ENCODE data around the gene ZFP28.

ZFP28 gene

GRCh38 chr19:56538761-56539263 lies at the start of gene ZFP28:
TSS of gene ZFP28 (plus strand) at chr19:56538948. CDS start at chr19:56539019, 71 bp downstream.
- intact Hi-C loops (cut with DNase I): loop anchor here (2.0 to 10.0 kb wide), 3 partner anchors 28 to 144 kb away; partner anchors contain the start of genes ZNF470 and ZNF582
- peak in 2 of 10 donors; percentile 65 to 67 for DNase-seq

DNA sequence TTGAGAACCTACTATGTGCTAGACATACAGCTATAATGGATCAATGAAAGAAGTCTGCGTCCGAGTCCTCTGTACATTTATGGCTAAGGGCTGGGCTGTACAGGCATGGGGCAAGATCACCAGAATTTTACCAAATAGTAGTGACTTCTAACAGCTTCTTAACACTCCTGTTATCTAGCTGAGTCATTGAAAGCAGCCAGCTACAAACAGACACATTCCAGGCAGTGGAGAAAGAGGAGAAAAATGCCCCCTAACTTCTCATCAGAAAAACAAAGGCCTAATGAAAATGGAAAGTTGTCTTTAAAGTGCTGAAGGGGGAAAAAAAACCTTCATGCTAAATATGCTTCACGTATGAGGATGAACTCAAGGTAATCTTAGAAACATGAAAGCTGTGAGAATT lies 47.3 kb upstream of the ZFP28 start:
- DNase-seq: no peak
- intact Hi-C loops (cut with DNase I): no loop called here

- DNase-seq: no peak
- intact Hi-C loops (cut with DNase I): no loop called here
These were observed 34.2 kb upstream of the ZFP28 start for GRCh38 chr19:56504581-56504980.

DNA sequence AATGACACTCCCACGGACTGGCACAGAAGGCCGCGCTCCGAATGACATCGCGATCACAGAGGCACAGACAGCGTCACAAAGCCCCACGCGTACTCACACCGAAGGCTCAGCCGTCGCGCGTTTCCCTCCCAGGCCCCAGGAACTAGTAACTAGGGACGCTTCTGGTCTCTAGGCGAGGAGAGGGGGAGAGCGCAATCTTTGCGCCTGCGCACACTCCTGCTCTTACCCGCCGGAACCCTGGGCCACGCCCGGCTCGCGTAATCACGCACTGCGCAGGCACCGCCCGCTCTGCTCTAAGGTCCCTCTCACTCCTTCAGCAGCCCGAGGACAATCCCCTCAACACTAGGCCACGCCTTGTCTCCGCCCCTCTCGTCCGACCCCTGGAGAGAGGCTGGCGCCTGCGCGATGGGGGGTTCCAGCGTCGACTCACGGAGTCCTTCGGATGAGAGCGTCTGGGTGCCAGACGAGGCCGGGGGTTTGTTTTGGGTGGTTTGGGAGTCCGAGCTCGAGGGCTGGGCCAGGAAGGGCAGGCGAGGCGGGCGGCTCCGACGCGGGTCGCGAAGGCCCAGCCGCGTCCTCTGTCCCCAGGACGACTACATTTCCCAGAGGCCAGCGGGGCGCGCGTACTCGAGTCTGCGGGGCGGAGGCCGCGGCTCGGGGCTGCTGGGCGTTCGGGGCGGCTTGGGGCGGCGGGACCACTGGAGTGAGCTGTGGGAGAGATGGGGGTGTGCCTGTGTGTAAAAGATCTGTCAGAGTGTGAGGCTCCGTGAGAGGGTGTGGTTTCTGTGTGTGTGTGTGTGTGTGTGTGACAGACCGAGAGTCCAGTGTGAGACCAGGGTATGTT lies 31.1 kb upstream of the ZFP28 start, which contains the start of gene ZNF471:
Gene ZNF471 (plus strand): TSS at position 410 of the 844 bp plus-strand sequence. CDS start 3,717 bp downstream, outside the sequence.
- intact Hi-C loops (cut with DNase I): loop anchor here (2.0 kb wide), 1 partner anchor 31 kb away; the partner anchor contains the start of gene ZFP28
- peak; percentile 98 to 100 (median 99) for DNase-seq

- DNase-seq: peak in 3 of 10 donors; percentile 7 to 49 (median 13)
- intact Hi-C loops (cut with DNase I): loop anchor here (2.0 kb wide), 1 partner anchor 30 kb away; the partner anchor contains the start of gene ZFP28
These were observed 30.4 kb upstream of the ZFP28 start for GRCh38 chr19:56508290-56508778.

DNA sequence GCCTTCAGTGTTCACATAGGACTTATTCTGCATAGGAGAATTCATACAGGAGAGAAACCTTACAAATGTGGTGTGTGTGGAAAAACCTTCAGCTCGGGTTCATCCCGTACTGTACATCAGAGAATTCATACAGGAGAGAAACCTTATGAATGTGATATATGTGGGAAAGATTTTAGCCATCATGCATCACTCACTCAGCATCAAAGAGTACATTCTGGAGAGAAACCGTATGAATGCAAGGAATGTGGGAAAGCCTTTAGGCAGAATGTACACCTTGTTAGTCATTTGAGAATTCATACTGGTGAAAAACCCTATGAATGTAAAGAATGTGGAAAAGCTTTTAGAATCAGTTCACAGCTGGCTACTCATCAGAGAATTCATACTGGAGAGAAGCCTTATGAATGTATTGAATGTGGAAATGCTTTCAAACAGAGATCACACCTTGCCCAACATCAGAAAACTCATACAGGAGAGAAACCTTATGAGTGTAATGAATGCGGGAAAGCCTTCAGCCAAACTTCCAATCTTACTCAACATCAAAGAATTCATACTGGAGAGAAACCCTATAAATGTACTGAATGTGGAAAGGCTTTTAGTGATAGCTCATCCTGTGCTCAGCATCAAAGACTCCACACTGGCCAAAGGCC lies 13.4 kb upstream of the ZFP28 start:
- no peak for DNase-seq
- intact Hi-C loops (cut with DNase I): no loop called here

GRCh38 chr19:56537442-56537841 lies 1.3 kb upstream of the ZFP28 start:
- intact Hi-C loops (cut with DNase I): loop anchor here (10.0 kb wide), 1 partner anchor 143 kb away; the partner anchor contains the start of gene ZNF582
- DNase-seq: no peak

DNA sequence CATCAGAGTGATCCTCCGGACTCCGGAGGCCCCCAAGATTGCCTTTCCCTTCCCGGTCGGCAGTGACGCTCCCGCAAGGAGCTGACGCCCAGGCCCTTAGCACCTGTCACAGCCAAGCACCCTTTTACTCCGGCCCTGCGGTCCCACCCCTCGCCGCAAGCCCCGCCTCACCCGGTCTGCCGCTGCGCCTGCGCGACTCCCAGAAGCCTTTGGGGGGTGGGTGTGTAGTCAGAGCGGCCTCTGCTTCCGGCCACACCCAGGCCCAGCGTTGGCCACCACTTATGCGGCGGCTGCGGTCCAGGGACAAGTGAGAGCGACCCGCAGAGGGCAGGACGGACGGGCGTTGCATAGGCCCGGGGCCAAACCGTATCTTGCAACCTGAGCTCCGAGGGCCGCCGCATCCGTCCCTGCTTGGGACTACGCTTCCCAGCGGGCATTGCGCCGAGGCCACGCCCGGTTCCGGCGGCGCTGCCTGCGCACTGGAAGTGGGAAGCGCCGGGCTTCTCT lies 441 bp upstream of the ZFP28 start:
- intact Hi-C loops (cut with DNase I): loop anchor here (2.0 to 10.0 kb wide), 3 partner anchors 28 to 144 kb away; partner anchors contain the start of genes ZNF470 and ZNF582
- DNase-seq: peak; percentile 92 to 99 (median 96)

DNA sequence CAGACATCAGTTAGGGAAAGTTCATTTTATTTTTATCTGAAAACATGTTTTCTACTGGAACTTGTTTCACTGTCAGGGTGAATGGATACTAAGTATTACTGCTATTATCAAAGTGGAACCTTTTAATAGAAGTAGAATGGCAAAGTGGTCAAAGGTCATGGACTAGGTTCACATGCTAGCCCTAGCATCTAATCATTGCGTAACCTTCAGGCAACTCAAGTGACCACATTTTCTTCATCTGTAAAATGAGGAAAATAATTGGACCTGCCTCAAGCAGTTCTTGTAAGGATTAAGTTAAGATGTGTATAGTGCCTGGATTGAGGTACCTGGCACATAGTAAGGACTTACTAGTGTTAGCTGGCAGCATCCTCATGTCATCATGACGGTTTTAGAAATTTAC lies 5.0 kb downstream of the ZFP28 start:
- intact Hi-C loops (cut with DNase I): no loop called here
- DNase-seq: no peak

DNA sequence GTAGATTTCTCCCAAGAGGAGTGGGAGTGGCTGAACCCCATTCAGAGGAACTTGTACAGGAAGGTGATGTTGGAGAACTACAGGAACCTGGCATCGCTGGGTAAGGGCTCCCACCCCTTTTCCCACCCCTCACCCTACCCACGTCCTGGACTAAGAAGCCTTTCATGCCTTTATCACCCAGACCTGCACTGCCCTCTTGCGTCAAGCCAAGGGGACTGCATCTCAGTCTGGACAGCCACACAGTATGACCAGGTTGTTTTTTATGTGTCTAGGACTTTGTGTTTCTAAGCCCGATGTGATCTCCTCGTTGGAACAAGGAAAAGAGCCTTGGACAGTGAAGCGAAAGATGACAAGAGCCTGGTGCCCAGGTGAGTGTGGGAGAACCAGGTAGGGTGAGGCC lies 8.8 kb downstream of the ZFP28 start:
- intact Hi-C loops (cut with DNase I): no loop called here
- no peak for DNase-seq

GRCh38 chr19:56554272-56554869 lies 15.6 kb downstream of the ZFP28 start:
- no peak for DNase-seq
- intact Hi-C loops (cut with DNase I): no loop called here

- intact Hi-C loops (cut with DNase I): no loop called here
- no peak for DNase-seq
These were observed 24.0 kb downstream of the ZFP28 start for GRCh38 chr19:56562766-56563165.

DNA sequence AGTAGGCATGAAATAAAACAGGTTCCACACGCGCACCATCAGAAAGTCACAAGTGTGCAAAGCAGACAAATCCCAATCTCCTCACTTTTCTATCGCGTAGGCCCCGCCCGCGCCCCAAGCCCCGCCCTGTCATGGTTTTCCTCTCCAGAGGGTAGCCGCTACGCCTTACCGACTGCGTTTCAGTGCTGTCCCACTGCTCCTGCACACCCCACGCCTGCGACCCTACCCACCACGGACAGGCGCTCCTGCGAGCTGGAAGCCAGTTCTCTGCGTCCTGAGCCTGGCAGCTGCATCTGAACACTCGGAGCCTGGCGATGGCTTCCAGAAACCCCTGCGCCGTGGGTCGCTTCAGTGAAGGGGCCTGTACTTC lies 28.1 kb downstream of the ZFP28 start:
- peak; percentile 37 to 91 (median 60) for DNase-seq

DNA sequence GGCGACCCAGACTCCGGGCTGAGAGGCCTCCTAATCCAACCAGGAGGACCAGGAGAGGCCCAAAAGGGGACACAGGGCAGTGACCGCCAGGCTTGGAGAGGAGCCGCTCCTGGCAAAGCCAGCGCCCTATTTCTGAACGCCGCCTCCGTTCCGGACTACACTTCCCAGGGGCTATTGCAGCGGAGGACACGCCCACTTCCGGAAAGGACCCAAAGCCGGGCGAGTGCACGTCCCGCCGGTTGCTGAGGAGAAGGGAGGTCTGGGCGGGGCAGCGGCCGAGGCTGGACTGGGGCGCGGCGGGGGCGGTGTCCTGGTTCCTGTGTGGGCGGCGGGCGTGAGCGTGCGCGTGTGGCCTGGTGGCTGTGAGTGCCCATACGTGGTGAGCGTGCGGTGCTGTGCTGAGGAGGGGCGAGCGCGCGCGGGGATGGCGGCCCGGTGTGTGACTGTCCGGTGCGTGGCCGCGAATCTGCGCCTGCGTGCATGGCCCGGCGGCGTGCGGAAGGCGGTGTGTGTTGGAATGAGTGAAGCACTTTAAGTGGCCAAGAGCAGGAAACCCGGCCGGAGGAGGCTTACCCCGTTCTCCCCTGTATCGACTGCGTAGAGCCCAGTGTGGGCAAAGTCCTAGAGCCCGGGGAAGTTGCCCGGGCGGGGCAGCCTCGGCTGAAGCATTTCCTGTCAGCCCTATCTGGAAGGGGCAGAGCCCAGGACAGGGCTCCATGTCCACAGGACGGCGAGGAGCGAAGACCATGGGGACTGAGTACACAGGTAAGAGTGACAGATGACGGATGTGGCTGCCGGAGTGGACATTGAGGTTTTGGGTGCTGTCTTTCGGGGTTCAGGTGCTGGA lies 28.7 kb downstream of the ZFP28 start, which contains the start of gene ZNF470:
Gene ZNF470 (plus strand): TSS at position 195 of the 847 bp plus-strand sequence. CDS start 2,844 bp downstream, outside the sequence.
- peak; percentile 87 to 99 (median 94) for DNase-seq
- intact Hi-C loops (cut with DNase I): loop anchor here (1.0 to 2.0 kb wide), 2 partner anchors 28 to 29 kb away; partner anchors contain the start of genes ZFP28 and ZNF71

More for the DNA sequence above, 28.1 kb downstream of the ZFP28 start:
- intact Hi-C loops (cut with DNase I): loop anchor here (1.0 to 2.0 kb wide), 2 partner anchors 28 kb away; partner anchors contain the start of genes ZFP28 and ZNF71

- intact Hi-C loops (cut with DNase I): no loop called here
- DNase-seq: no peak
These were observed 33.8 kb downstream of the ZFP28 start for GRCh38 chr19:56572589-56572988.

DNA sequence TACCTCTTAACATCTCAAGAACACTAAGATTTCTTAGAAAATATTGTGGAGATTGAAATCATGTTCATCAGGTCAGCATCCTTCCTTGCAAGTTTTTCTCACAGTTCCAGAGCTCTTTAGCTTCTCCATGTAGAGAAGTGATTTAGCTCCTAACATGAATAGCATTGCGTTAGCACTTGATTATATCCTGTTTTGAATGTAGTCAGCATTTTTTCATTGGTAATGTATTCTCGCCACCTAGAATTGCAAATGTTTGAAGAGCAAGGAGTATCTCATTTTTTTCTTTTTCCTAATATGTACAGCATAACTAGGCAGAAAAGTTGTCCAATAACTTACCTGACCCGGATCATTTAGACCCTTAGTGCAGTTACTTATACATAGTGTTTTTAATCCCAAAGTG lies 35.2 kb downstream of the ZFP28 start:
- no peak for DNase-seq
- intact Hi-C loops (cut with DNase I): no loop called here

DNA sequence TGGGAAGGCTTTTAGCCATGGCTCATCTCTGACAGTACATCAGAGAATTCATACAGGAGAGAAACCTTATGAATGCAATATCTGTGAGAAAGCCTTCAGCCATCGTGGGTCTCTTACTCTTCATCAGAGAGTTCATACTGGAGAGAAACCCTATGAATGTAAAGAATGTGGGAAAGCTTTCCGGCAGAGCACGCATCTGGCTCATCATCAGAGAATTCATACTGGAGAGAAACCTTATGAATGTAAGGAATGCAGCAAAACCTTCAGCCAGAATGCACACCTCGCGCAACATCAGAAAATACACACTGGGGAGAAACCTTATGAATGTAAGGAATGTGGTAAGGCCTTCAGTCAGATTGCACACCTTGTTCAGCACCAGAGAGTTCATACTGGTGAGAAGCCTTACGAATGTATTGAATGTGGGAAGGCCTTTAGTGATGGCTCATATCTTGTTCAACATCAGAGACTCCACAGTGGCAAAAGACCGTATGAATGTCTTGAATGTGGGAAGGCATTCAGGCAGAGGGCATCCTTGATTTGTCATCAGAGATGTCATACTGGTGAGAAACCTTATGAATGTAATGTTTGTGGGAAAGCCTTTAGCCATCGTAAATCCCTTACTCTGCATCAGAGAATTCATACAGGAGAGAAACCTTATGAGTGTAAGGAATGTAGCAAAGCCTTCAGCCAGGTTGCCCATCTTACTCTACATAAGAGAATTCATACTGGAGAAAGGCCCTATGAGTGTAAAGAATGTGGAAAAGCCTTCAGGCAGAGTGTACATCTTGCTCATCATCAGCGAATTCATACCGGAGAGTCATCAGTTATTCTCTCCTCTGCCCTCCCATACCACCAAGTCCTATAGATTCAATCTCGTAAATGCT lies 39.2 kb downstream of the ZFP28 start:
- DNase-seq: no peak
- intact Hi-C loops (cut with DNase I): no loop called here

DNA sequence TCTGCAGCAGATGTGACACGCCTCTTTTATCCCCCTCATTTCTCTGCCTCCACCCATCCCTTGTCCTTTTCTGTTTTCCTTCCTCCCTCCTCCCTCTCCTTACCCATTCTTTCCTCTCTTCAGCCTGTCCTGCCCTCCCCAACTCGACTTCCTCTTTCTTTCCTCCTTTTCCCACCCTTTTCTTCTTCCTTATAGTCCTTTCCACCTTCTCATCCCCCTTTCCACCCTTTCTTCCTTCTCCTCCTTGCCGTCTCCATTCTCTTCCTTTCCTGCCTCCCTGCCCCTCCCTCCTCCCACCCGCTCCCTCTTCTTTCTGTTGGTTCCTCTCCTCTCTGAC lies 55.7 kb downstream of the ZFP28 start:
- intact Hi-C loops (cut with DNase I): loop anchor here (10.0 kb wide), 1 partner anchor 200 kb away; the partner anchor contains the start of gene ZNF582
- no peak for DNase-seq

Measured in posterior cingulate gyrus (tissue), 11 donors.